GM23338 (cell line): ENCODE data around the gene TLDC2. TPM values are rescaled to one million over a fixed set of nuclear protein-coding genes. Genes with fewer than 3 reads are reported as not detected.

ENCODE experiments used
- ATAC-seq: fragments of 200-7000 bp; cut with Tn5 transposase; 3 replicates; pipeline ENCODE4 v1.9.1; 2020
- DNase-seq: peaks from one replicate; pipeline ENCODE4 v3.0.0-alpha.2; 2015; ENCODE audit warnings: low spot score
- H2AFZ ChIP-seq: fragments of 200-600 bp; sonication (generic); 2 replicates; pipeline ENCODE4 v1.8.0; 2016; ENCODE audit warnings: antibody characterized with exemption, mild to moderate bottlenecking, moderate library complexity
- H3F3A ChIP-seq: fragments of 200-600 bp; sonication (generic); replicated peaks from 2 replicates; pipeline ENCODE4 v1.8.0; 2017; ENCODE audit warnings: antibody characterized with exemption, mixed run types, low read depth
- H3K27ac ChIP-seq: fragments of 200-600 bp; sonication (generic); 2 replicates; pipeline ENCODE4 v1.6.1; 2016; ENCODE audit warnings: low read depth
- H3K27me3 ChIP-seq: fragments of 200-600 bp; sonication (generic); 2 replicates; pipeline ENCODE4 v1.8.0; 2016; ENCODE audit warnings: mild to moderate bottlenecking, mixed run types, moderate library complexity; ENCODE audit not compliant: insufficient read depth
- H3K36me3 ChIP-seq: fragments of 200-600 bp; sonication (generic); 2 replicates; pipeline ENCODE4 v1.8.0; 2016; ENCODE audit warnings: mild to moderate bottlenecking; ENCODE audit not compliant: insufficient read depth
- H3K4me1 ChIP-seq: fragments of 200-600 bp; sonication (generic); 2 replicates; pipeline ENCODE4 v1.8.0; 2016; ENCODE audit warnings: mild to moderate bottlenecking, moderate library complexity; ENCODE audit not compliant: insufficient read depth
- H3K4me2 ChIP-seq: fragments of 200-600 bp; sonication (generic); 2 replicates; pipeline ENCODE4 v1.7.1; 2017; ENCODE audit warnings: mixed run types
- H3K4me3 ChIP-seq: fragments of 200-600 bp; sonication (generic); 2 replicates; pipeline ENCODE4 v1.6.1; 2016; ENCODE audit warnings: mixed run types
- H3K79me2 ChIP-seq: fragments of 200-600 bp; sonication (generic); replicated peaks from 2 replicates; pipeline ENCODE4 v1.8.0; 2017; ENCODE audit warnings: mild to moderate bottlenecking; ENCODE audit not compliant: insufficient read depth
- H3K9me2 ChIP-seq: fragments of 200-600 bp; sonication (generic); 2 replicates; pipeline ENCODE4 v1.8.0; 2017; ENCODE audit not compliant: insufficient read depth
- H4K20me1 ChIP-seq: fragments of 200-600 bp; sonication (generic); replicated peaks from 2 replicates; pipeline ENCODE4 v1.8.0; 2017; ENCODE audit warnings: mild to moderate bottlenecking; ENCODE audit not compliant: insufficient read depth
- H3K27ac Mint-ChIP-seq: 2 replicates; pipeline ENCODE4 v1.8.0; 2020; ENCODE audit warnings: inconsistent platforms, mild to moderate bottlenecking, moderate library complexity, mixed read lengths
- H3K27me3 Mint-ChIP-seq: 3 replicates; pipeline ENCODE4 v1.8.0; 2022; ENCODE audit warnings: low read depth, mild to moderate bottlenecking, moderate library complexity, mixed read lengths, inconsistent platforms; ENCODE audit not compliant: insufficient read depth, poor library complexity
- H3K36me3 Mint-ChIP-seq: 3 replicates; pipeline ENCODE4 v1.8.0; 2021; ENCODE audit warnings: low read depth, mild to moderate bottlenecking, inconsistent platforms, moderate library complexity, mixed read lengths
- H3K4me1 Mint-ChIP-seq: 3 replicates; pipeline ENCODE4 v1.8.0; 2020; ENCODE audit warnings: mild to moderate bottlenecking, inconsistent platforms, mixed read lengths
- H3K4me3 Mint-ChIP-seq: 3 replicates; pipeline ENCODE4 v1.8.0; 2021; ENCODE audit warnings: moderate library complexity, mild to moderate bottlenecking, inconsistent platforms, mixed read lengths
- H3K9me3 Mint-ChIP-seq: 3 replicates; pipeline ENCODE4 v1.8.0; 2020; ENCODE audit warnings: moderate library complexity, mild to moderate bottlenecking, inconsistent platforms, mixed read lengths
- CREB1 ChIP-seq: fragments of 250-450 bp; sonication (Bioruptor Pico); IDR thresholded peaks from 2 replicates; pipeline ENCODE4 v1.5.0; 2020; ENCODE audit warnings: low read depth, mild to moderate bottlenecking, moderate library complexity
- CTCF ChIP-seq, 2 experiments: fragments of 200-600 bp in 1 of 2; sonication (generic) in 1 of 2; conservative IDR thresholded peaks; 2 replicates each; pipeline versions ENCODE4 v1.5.1 to v1.6.1; 2016 to 2017; ENCODE audit warnings: antibody characterized with exemption in 2 of 2, low read depth in 2 of 2, mild to moderate bottlenecking in 2 of 2, moderate library complexity in 1 of 2
- EZH2 ChIP-seq: fragments of 200-600 bp; sonication (generic); IDR thresholded peaks from one replicate; pipeline ENCODE4 v1.8.0; 2017; ENCODE audit warnings: antibody characterized with exemption, mild to moderate bottlenecking, low read depth; ENCODE audit not compliant: unreplicated experiment
- EZH2phosphoT487 ChIP-seq: fragments of 200-600 bp; sonication (generic); IDR thresholded peaks from one replicate; pipeline ENCODE4 v1.8.1; 2018; ENCODE audit warnings: antibody characterized with exemption; ENCODE audit not compliant: unreplicated experiment
- JUNB ChIP-seq: IDR thresholded peaks from one replicate; pipeline ENCODE4 v1.6.1; 2016; ENCODE audit warnings: antibody characterized with exemption; ENCODE audit not compliant: unreplicated experiment
- NANOG ChIP-seq: IDR thresholded peaks from 2 replicates; pipeline ENCODE4 v1.6.1; 2016; ENCODE audit warnings: antibody characterized with exemption, borderline replicate concordance
- POLR2AphosphoS5 ChIP-seq: IDR thresholded peaks from 2 replicates; pipeline ENCODE4 v1.6.1; 2016; ENCODE audit warnings: antibody characterized with exemption, low read depth
- STAT1 ChIP-seq: IDR thresholded peaks from one replicate; pipeline ENCODE4 v1.6.1; 2016; ENCODE audit warnings: antibody characterized with exemption; ENCODE audit not compliant: unreplicated experiment
- ZNF331 ChIP-seq: fragments of 250-450 bp; sonication (Bioruptor Pico); IDR thresholded peaks from 2 replicates; pipeline ENCODE4 v1.5.0; 2020; ENCODE audit warnings: low read depth, mild to moderate bottlenecking, moderate library complexity
- ZNF462 ChIP-seq: fragments of 250-450 bp; sonication (Bioruptor Pico); IDR thresholded peaks from 2 replicates; pipeline ENCODE4 v1.5.0; 2020; ENCODE audit warnings: mild to moderate bottlenecking, moderate library complexity
- polyA plus RNA-seq: library from polyadenylated mRNA; unstranded; fragments of >200 nt; fragmentation: Nextera tagmentation; extraction: Ambion mirVana; gene quantifications from 2 replicates; pipeline ENCODE4 v1.2.1, GENCODE V29; 2016
- total RNA-seq: library from RNA; depleted of rRNA; stranded (reverse); fragments of >200 nt; shearing (Covaris generic); gene quantifications from 2 replicates; pipeline ENCODE4 v1.2.3, GENCODE V29; 2014

Gene TLDC2
- total and polyA plus RNA-seq, 2 experiments from 2014 or later = 0.16 to 0.38 TPM

- TF ChIP-seq EZH2 = peak; percentile 27
- TF ChIP-seq CTCF (conservative IDR thresholded peaks at IDR 0.05; ENCODE audit: low read depth in 2 of 2) = no peak
- no peak overlapping the region for H2AFZ ChIP-seq
- Mint-ChIP-seq H3K4me1 (peaks cover 49% of the 10 kb centered on the region), H3K4me3 (peak overlapping the region; percentile 75), H3K9me3 (no peaks in the 10 kb centered on the region), H3K27me3 (peaks cover 26% of the 10 kb centered on the region), H3K27ac (no peak overlapping the region), H3K36me3 (peaks cover 4% of the 10 kb centered on the region; the same call in 2 of the 3 replicates)
- ATAC-seq = no peak; the same call in none of the 3 replicates
- H3K36me3 ChIP-seq = no peaks in the 10 kb centered on the region
- H3K27ac ChIP-seq = no peak overlapping the region
- H4K20me1 ChIP-seq = peaks cover 10% of the 10 kb centered on the region
- H3F3A ChIP-seq = no peaks in the 10 kb centered on the region
- H3K9me2 ChIP-seq = no peaks in the 10 kb centered on the region
- peak; percentile 67 for DNase-seq
- H3K4me3 ChIP-seq = peak overlapping the region; percentile 73
- peaks cover 25% of the 10 kb centered on the region for H3K27me3 ChIP-seq
- H3K79me2 ChIP-seq = peaks cover 27% of the 10 kb centered on the region
- H3K4me1 ChIP-seq = peaks cover 22% of the 10 kb centered on the region
- peak overlapping the region; percentile 92 for H3K4me2 ChIP-seq
These were observed 13.8 kb upstream of the TLDC2 start for GRCh38 chr20:36861875-36862801.

GRCh38 chr20:36862857-36863668, 12.9 kb upstream of the TLDC2 start:
- Histone ChIP-seq H3K36me3 (no peaks in the 10 kb centered on the region), H3K79me2 (peaks cover 24% of the 10 kb centered on the region), H3K4me3 (peak overlapping the region; percentile 73), H2AFZ (no peak overlapping the region), H3K4me2 (peak overlapping the region; percentile 92; the same call in 1 of the 2 replicates), H3K4me1 (peaks cover 22% of the 10 kb centered on the region), H4K20me1 (peaks cover 10% of the 10 kb centered on the region), H3K27ac (no peak overlapping the region), H3K9me2 (no peaks in the 10 kb centered on the region), H3F3A (no peaks in the 10 kb centered on the region), H3K27me3 (peaks cover 25% of the 10 kb centered on the region)
- no peaks in the 10 kb centered on the region for H3K9me3 Mint-ChIP-seq
- no peak overlapping the region for H3K4me3 Mint-ChIP-seq
- H3K27me3 Mint-ChIP-seq = peaks cover 26% of the 10 kb centered on the region
- H3K27ac Mint-ChIP-seq = no peak overlapping the region
- ATAC-seq (no peak; the same call in 2 of the 3 replicates), DNase-seq (peak; percentile 43)
- H3K4me1 Mint-ChIP-seq = peaks cover 49% of the 10 kb centered on the region
- peaks cover 4% of the 10 kb centered on the region; the same call in 1 of the 3 replicates for H3K36me3 Mint-ChIP-seq
- TF ChIP-seq STAT1 = no peak
- no peak for TF ChIP-seq CREB1 (CRISPR knock-in tag)
- no peak for TF ChIP-seq ZNF462
- no peak for TF ChIP-seq POLR2AphosphoS5
- TF ChIP-seq NANOG = no peak
- TF ChIP-seq ZNF331 (CRISPR knock-in tag) = no peak
- no peak for TF ChIP-seq EZH2phosphoT487
- TF ChIP-seq JUNB = no peak
- no peak for TF ChIP-seq EZH2
